Measurements from ENCODE around the gene DCTD.

- TF ChIP-seq EZH2 (IDR thresholded peaks at IDR 0.05; ENCODE audit: insufficient read depth, poor library complexity, severe bottlenecking): no peak
- TF ChIP-seq EZH2phosphoT487 (IDR thresholded peaks at IDR 0.05; ENCODE audit: insufficient read depth, low read depth): no peak
Observed at GRCh38 chr4:182903013-182903412, 14.2 kb downstream of the DCTD start.
